Measurements from ENCODE around the gene HSPA12A. TPM values are rescaled to one million over a fixed set of nuclear protein-coding genes. Genes with fewer than 3 reads are reported as not detected.

HSPA12A gene
- total RNA-seq, 1 donor from 2014 or later, result 0.05 TPM

DNA sequence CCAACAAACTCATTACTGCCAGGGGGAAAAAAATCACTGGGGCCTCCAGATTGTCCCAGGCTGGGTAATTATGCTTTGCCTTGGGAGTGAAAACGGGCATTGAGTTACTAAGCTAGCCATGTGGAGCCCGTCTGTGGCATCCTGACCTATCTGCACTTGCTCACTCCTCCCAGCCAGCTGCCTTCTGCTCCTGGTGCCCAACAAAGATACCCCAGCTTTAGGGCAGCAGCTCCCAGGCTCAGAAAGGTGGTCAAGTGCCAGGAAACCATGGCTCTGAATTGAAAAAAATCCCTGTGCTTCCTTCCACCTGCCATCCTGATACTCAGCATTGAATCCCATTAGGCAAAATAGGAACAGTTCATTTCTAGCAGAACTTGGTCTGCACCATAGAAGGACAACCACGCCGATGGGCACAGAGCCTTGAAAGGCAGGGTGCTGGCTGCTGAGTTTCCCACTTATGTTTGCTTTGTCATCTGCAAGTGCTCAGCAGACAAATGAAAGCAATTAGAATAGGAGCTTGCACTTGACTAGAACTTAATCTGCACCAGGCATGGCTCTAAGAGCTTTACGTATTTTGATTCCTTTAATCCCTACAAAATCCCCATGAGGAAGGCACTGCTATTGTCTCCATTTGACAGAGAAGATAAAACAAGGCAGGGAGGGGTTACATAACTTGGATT, 42.8 kb downstream of the HSPA12A start:
- H3K27me3 Mint-ChIP-seq (ENCODE audit: insufficient read depth), result peaks cover 12% of the 10 kb centered on the region

DNA sequence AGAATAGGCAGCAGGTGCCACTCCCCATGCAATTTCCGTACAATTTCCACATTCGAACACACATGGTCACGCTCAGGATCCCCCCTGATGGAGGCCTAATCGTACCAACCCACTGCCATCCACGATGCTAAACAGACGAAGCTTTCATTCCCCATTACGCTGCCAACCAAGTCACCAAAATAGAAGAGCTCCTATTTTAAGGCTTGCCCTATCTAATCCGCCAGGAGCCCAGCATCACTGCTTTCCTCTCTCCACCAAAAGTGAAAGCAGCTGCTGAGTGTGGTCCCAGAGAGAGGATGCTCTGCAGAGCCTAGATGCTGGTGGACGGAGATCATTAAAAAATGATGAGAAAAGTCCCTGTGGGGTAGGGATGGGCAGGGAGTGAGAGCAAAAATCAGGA, 43.3 kb downstream of the HSPA12A start:
- Mint-ChIP-seq H3K27ac (no peak overlapping the region), H3K4me1 (ENCODE audit: low read depth) (no peaks in the 10 kb centered on the region), H3K4me3 (no peak overlapping the region), H3K36me3 (ENCODE audit: low read depth) (no peaks in the 10 kb centered on the region), H3K9me3 (no peaks in the 10 kb centered on the region), H3K27me3 (ENCODE audit: insufficient read depth) (peaks cover 12% of the 10 kb centered on the region)
- intact Hi-C loops (cut with micrococcal nuclease), result no loop called here
- DNase-seq (ENCODE audit: low spot score), result no peak

More for the DNA sequence above, 42.8 kb downstream of the HSPA12A start:
- H3K36me3 Mint-ChIP-seq (ENCODE audit: low read depth), result no peaks in the 10 kb centered on the region
- no peak for DNase-seq (ENCODE audit: low spot score)
- intact Hi-C loops (cut with micrococcal nuclease), result no loop called here
- no peak overlapping the region for H3K4me3 Mint-ChIP-seq
- no peak overlapping the region for H3K27ac Mint-ChIP-seq
- H3K9me3 Mint-ChIP-seq, result no peaks in the 10 kb centered on the region
- no peaks in the 10 kb centered on the region for H3K4me1 Mint-ChIP-seq (ENCODE audit: low read depth)

DNA sequence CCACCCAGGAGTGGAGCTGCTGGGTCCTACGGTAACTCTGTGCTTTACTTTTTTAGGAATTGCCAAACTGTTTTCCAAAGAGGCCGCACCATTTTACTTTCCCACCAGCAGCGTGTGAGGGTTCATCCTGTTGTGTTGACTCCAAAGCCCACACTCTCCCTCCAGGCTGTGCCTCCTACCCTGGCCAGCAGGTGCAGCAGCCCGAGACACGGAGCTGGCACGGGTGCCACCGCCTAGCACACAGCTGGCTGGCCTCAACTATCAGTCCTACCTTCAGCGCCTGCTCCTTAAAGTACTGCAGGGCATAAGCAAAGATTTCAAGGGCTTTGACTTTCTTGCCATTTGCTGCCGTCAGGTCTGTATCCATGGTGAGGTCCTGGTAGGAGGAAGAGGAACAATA, 44.0 kb downstream of the HSPA12A start:
- no peaks in the 10 kb centered on the region for H3K9me3 Mint-ChIP-seq
- no peak overlapping the region for H3K27ac Mint-ChIP-seq
- intact Hi-C loops (cut with micrococcal nuclease), result no loop called here
- no peaks in the 10 kb centered on the region for H3K36me3 Mint-ChIP-seq (ENCODE audit: low read depth)
- no peak overlapping the region for H3K4me3 Mint-ChIP-seq
- H3K4me1 Mint-ChIP-seq (ENCODE audit: low read depth), result no peaks in the 10 kb centered on the region
- peaks cover 12% of the 10 kb centered on the region for H3K27me3 Mint-ChIP-seq (ENCODE audit: insufficient read depth)
- no peak for DNase-seq (ENCODE audit: low spot score)

DNA sequence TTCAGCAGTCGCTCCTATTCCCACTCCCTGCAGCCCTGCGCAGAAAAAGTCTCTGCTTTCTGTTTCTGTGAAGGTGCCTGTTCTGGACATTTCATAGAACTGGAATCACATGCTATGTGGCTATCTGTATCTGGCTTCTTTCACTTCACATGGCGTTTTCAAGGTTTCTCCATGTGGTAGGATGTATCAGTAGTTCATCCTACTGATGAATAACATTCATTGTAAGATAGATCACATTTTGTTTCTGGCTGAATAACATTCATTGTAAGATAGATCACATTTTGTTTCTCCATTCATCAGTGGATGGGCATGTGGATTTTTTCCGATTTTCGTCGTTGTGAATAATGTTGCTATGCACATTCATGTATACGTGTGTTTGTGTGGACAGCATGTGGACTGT, 44.5 kb downstream of the HSPA12A start:
- H3K9me3 Mint-ChIP-seq, result no peaks in the 10 kb centered on the region
- no peak overlapping the region for H3K27ac Mint-ChIP-seq
- no peak for DNase-seq (ENCODE audit: low spot score)
- H3K36me3 Mint-ChIP-seq (ENCODE audit: low read depth), result no peaks in the 10 kb centered on the region
- H3K4me1 Mint-ChIP-seq (ENCODE audit: low read depth), result no peaks in the 10 kb centered on the region
- no peak overlapping the region for H3K4me3 Mint-ChIP-seq
- peaks cover 12% of the 10 kb centered on the region for H3K27me3 Mint-ChIP-seq (ENCODE audit: insufficient read depth)
- intact Hi-C loops (cut with micrococcal nuclease), result no loop called here

DNA sequence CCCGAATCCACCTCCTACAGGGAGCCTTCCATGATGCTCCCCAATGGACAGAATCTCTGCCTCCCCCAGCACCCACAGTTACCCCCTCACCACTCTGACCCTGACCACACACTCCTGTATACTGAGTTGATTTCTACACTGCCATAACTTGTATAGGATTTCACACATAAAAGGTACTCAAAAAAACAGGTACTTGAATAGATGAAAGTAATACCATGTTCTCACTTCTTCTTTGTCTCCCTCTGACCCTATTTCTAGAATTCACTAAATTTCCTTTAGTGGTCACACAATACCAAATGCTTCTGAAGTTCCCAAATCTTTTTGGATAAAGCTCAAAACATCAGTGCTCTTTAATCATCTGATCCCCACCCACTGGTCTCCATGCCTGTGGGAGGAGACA, 45.4 kb downstream of the HSPA12A start:
- peaks cover 12% of the 10 kb centered on the region for H3K27me3 Mint-ChIP-seq (ENCODE audit: insufficient read depth)
- intact Hi-C loops (cut with micrococcal nuclease), result no loop called here
- no peaks in the 10 kb centered on the region for H3K9me3 Mint-ChIP-seq
- H3K4me3 Mint-ChIP-seq, result no peak overlapping the region
- H3K36me3 Mint-ChIP-seq (ENCODE audit: low read depth), result no peaks in the 10 kb centered on the region
- H3K27ac Mint-ChIP-seq, result no peak overlapping the region
- no peak for DNase-seq (ENCODE audit: low spot score)
- no peaks in the 10 kb centered on the region for H3K4me1 Mint-ChIP-seq (ENCODE audit: low read depth)

DNA sequence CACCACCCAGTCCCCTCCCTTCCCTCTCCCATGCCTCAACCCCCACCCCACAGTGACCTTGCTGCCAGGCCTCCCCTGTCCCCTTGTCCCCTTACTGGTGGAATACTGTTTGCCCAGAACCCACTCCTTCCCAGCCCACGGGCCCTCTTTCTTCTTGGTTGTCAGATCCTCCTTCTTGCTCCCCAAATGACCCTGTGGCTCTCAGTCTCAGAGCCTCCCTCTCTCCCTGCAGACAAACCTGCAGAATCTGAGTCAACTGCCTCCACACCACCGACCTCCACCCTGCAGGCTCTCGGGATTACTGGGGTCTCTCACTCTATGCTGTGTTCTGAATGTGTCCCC, 47.5 kb downstream of the HSPA12A start:
- H3K4me1 Mint-ChIP-seq (ENCODE audit: low read depth), result no peaks in the 10 kb centered on the region
- DNase-seq (ENCODE audit: low spot score), result no peak
- H3K4me3 Mint-ChIP-seq, result no peak overlapping the region
- intact Hi-C loops (cut with micrococcal nuclease), result no loop called here
- H3K9me3 Mint-ChIP-seq, result no peaks in the 10 kb centered on the region
- H3K27me3 Mint-ChIP-seq (ENCODE audit: insufficient read depth), result peaks cover 9% of the 10 kb centered on the region
- H3K36me3 Mint-ChIP-seq (ENCODE audit: low read depth), result no peaks in the 10 kb centered on the region
- no peak overlapping the region for H3K27ac Mint-ChIP-seq

DNA sequence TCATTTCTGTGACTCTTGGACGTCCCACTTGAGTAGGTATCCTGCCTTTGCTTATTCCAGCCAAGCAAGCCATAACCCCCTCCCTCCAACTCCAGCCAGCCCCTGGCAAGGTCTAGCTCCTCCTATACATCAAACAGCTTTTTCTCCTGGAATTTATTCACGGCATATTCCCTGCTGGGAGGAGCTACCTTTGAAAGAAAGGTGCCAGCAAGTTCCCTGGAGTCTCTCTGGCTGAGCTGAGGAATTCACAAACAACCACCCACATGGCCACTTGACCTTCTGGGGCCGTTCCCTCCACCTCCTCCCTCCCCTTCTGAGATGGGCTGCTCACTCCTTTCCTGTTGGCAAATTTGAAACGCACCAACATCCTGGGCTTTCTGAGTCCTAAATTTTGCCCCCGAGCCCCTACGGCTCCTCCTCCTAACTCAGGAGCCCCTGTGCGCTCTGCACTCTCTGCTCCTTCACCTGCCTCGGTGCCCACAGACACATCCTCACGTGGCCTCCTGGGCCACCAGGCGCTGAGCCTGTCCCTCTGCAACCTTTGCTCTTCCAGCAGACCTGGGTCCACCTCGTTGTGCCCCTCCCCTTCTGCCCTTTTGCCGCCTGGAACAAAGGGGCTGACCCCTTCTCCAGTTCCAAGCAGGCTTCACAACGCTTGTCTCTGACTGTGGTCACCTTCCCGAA, 48.0 kb downstream of the HSPA12A start:
- no peak overlapping the region for H3K27ac Mint-ChIP-seq
- DNase-seq (ENCODE audit: low spot score), result no peak
- intact Hi-C loops (cut with micrococcal nuclease), result no loop called here
- H3K9me3 Mint-ChIP-seq, result no peaks in the 10 kb centered on the region
- H3K4me1 Mint-ChIP-seq (ENCODE audit: low read depth), result no peaks in the 10 kb centered on the region
- H3K36me3 Mint-ChIP-seq (ENCODE audit: low read depth), result no peaks in the 10 kb centered on the region
- H3K4me3 Mint-ChIP-seq, result no peak overlapping the region
- H3K27me3 Mint-ChIP-seq (ENCODE audit: insufficient read depth), result peaks cover 9% of the 10 kb centered on the region

DNA sequence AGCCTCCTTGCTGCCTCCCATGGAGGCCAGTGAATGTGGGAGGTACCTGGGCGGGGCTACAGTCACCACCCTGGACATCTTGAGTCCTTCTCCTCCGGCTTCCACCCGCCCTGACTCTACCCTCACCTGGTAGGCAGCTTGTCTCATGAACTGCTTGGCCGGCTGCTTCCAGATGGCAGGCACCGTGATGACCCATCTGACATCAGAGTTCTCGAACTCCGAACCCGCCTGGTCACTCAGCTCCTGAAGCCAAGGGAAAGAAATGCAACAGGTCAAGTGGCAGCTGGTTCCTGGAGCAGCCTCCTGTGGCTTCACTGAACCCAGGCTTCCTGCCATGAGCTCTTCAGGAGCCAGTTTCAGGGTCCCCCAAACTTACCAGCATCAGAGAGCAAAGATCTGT, 50.1 kb downstream of the HSPA12A start:
- H3K27ac Mint-ChIP-seq, result no peak overlapping the region
- H3K27me3 Mint-ChIP-seq (ENCODE audit: insufficient read depth), result peaks cover 5% of the 10 kb centered on the region
- no peaks in the 10 kb centered on the region for H3K9me3 Mint-ChIP-seq
- no peak overlapping the region for H3K4me3 Mint-ChIP-seq
- DNase-seq (ENCODE audit: low spot score), result no peak
- no peaks in the 10 kb centered on the region for H3K36me3 Mint-ChIP-seq (ENCODE audit: low read depth)
- intact Hi-C loops (cut with micrococcal nuclease), result no loop called here
- H3K4me1 Mint-ChIP-seq (ENCODE audit: low read depth), result no peaks in the 10 kb centered on the region

DNA sequence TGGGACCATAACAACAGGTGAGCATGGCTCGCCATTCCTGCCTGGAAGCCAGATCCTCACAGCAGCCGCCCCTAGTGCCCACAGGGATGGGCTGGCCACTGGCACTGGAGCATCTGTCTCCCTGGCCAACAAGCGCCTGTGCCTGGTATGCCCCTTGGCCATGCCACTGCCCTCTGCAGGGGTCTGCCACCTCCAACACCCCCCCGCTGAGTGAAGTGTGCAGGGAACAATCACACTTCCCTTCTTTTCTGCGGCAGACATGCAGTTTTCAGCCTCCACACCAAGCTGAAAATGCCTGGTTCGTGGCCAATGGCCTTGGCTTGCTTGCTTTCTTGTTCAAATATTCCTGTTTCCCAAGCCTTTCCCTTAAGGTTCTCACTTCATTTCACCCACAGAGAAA, 50.7 kb downstream of the HSPA12A start:
- no peaks in the 10 kb centered on the region for H3K9me3 Mint-ChIP-seq
- no peak overlapping the region for H3K27ac Mint-ChIP-seq
- no peaks in the 10 kb centered on the region for H3K4me1 Mint-ChIP-seq (ENCODE audit: low read depth)
- H3K27me3 Mint-ChIP-seq (ENCODE audit: insufficient read depth), result peaks cover 5% of the 10 kb centered on the region
- no peak for DNase-seq (ENCODE audit: low spot score)
- H3K36me3 Mint-ChIP-seq (ENCODE audit: low read depth), result no peaks in the 10 kb centered on the region
- intact Hi-C loops (cut with micrococcal nuclease), result no loop called here
- no peak overlapping the region for H3K4me3 Mint-ChIP-seq

DNA sequence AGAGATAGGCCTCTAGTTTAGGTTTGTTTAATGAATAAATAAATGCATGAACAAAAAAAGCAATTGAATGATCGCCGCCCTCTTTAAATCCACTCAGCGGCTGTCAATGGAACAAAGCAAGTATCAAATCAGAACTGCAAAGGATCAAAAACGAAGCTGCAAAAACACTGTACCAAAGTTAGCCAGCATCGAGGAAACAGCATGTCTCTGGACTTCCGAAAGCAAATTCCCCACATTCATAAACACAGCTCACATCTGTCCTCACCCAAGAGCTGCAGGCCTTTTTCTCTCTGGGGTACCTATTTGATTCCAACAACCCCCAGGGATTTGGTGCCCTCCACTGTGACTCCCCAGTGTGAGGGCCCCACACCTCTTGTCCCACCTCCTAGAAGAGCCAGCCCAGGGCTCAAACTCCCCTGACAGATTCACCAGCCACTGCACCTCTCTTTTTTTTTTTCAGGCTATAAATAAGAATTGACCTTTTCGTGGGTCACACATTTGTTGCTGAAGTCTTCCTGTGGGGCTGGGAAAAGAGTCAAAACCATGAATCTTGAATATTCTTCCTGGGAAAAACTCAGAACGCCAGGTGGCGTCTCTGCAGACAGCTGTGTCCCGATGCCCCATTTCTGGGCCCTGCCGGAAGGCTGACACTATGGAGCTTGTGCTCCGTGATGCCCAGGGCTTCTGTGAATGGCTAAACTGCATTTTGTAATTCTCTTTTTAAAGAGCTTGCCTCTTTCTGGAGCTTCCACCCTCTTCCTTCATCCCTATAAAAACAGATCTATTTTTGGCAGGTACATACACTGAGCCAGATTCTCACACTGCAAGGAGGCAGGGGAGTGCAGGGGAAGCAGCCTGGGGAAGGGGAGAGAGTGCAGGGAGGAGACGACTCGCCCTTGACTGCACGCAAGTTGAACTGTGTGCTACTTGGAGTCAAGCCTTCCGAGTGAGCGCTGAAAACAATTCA, 51.7 kb downstream of the HSPA12A start:
- intact Hi-C loops (cut with micrococcal nuclease), result no loop called here
- no peak overlapping the region for H3K4me3 Mint-ChIP-seq
- H3K27me3 Mint-ChIP-seq (ENCODE audit: insufficient read depth), result peaks cover 5% of the 10 kb centered on the region
- no peaks in the 10 kb centered on the region for H3K4me1 Mint-ChIP-seq (ENCODE audit: low read depth)
- no peaks in the 10 kb centered on the region for H3K9me3 Mint-ChIP-seq
- no peak for DNase-seq (ENCODE audit: low spot score)
- no peaks in the 10 kb centered on the region for H3K36me3 Mint-ChIP-seq (ENCODE audit: low read depth)
- no peak overlapping the region for H3K27ac Mint-ChIP-seq

DNA sequence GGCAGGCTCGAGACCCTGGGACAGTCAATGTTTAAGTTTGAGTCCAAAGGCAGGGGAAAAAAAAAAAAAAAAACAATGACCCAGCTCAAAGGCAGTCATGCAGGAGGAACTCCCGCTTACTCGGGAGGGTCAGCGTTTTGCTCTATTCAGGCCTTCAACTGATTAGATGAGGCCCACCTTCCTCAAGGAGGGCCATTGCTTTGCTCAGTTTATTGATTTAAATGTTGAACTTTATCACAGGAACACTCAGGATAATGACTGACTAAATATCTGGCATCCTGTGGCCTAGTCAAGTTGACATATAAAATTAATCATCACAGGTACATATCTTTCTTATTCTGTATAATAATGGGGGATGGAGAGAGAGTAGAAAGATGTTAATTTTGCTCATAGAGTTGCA, 52.6 kb downstream of the HSPA12A start:
- H3K9me3 Mint-ChIP-seq, result no peaks in the 10 kb centered on the region
- no peaks in the 10 kb centered on the region for H3K4me1 Mint-ChIP-seq (ENCODE audit: low read depth)
- intact Hi-C loops (cut with micrococcal nuclease), result no loop called here
- H3K27ac Mint-ChIP-seq, result no peak overlapping the region
- H3K4me3 Mint-ChIP-seq, result no peak overlapping the region
- no peaks in the 10 kb centered on the region for H3K36me3 Mint-ChIP-seq (ENCODE audit: low read depth)
- no peak for DNase-seq (ENCODE audit: low spot score)
- peaks cover under 1% of the 10 kb centered on the region for H3K27me3 Mint-ChIP-seq (ENCODE audit: insufficient read depth)

DNA sequence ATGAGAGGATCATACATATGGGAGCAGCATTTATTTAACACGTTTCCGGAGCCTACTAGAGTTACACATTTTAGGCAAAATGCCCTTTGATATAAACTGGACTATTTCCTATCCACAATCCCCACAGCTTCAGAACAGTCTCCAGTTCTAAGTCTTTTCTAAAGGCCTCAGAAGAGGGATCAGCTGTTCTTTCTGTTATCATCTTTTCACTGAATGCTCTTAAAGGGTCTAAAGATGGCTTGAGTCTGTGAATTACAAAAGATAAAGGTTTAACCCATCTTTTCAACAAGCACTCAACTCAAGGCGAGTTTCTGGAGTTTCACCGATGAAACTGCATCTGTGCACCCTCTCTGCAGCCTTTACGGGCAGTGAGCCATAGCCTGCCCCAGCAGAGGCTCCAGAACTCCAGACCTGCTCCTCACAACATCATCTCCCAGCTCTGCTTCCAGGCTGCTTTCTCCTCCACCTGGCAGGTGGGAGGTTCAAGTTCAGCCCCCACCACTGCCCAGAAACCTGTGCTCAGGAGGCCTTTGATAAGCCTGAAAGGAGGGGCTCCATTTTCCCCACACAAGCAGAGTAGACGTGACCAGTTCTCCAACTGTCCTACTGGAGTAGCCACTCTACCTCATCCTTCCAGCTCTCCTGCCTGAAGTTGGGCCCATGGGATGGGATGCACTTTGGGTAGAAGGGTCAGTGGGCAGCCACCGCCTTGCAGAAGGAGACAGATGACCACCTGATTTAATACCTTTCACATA, 53.4 kb downstream of the HSPA12A start:
- no peak for DNase-seq (ENCODE audit: low spot score)
- no peak overlapping the region for H3K27ac Mint-ChIP-seq
- no peaks in the 10 kb centered on the region for H3K27me3 Mint-ChIP-seq (ENCODE audit: insufficient read depth)
- no peaks in the 10 kb centered on the region for H3K36me3 Mint-ChIP-seq (ENCODE audit: low read depth)
- no peaks in the 10 kb centered on the region for H3K9me3 Mint-ChIP-seq
- intact Hi-C loops (cut with micrococcal nuclease), result no loop called here
- no peaks in the 10 kb centered on the region for H3K4me1 Mint-ChIP-seq (ENCODE audit: low read depth)
- no peak overlapping the region for H3K4me3 Mint-ChIP-seq

Measured in activated T-helper 1 cell treated with anti-CD3 and anti-CD28 coated beads, Interleukin-12 subunit alpha, Interleukin-12 subunit beta, Interleukin-2, Interleukin-4 antibody, amounts not matched to agents 30 ng/mL and 10 ng/mL and 1 ng/mL, durations not matched to agents 14 hours and 24 hours and 36 hours (primary cell).